Ishikawa (cell line): ENCODE measurements around the gene LILRA2.
"Not testable (repeated sequence)": the region's sequence is repeated elsewhere in the genome, so short reads cannot be mapped to it uniquely, and the experiment has no call there.

ENCODE experiments used
- CEBPB ChIP-seq: IDR thresholded peaks from 2 replicates; pipeline ENCODE4 v1.6.1; 2012
- CREB1 ChIP-seq: IDR thresholded peaks from 2 replicates; pipeline ENCODE4 v1.6.1; 2012; ENCODE audit warnings: low read depth
- EGR1 ChIP-seq: IDR thresholded peaks from 2 replicates; pipeline ENCODE4 v1.6.1; 2012
- EP300 ChIP-seq: IDR thresholded peaks from 2 replicates; pipeline ENCODE4 v1.6.1; 2012; ENCODE audit warnings: borderline replicate concordance
- FOXM1 ChIP-seq: IDR thresholded peaks from 2 replicates; pipeline ENCODE4 v1.6.1; 2012; ENCODE audit warnings: low read depth, borderline replicate concordance
- NFIC ChIP-seq: IDR thresholded peaks from 2 replicates; pipeline ENCODE4 v1.6.1; 2012
- RAD21 ChIP-seq: IDR thresholded peaks from 2 replicates; pipeline ENCODE4 v1.6.1; 2012; ENCODE audit warnings: low read depth
- TAF1 ChIP-seq: IDR thresholded peaks from 2 replicates; pipeline ENCODE4 v1.6.1; 2012; ENCODE audit warnings: low read depth, mild to moderate bottlenecking
- TCF12 ChIP-seq: IDR thresholded peaks from 2 replicates; pipeline ENCODE4 v1.6.1; 2012; ENCODE audit warnings: low read depth
- TEAD4 ChIP-seq: IDR thresholded peaks from 2 replicates; pipeline ENCODE4 v1.6.1; 2012
- YY1 ChIP-seq: IDR thresholded peaks from 2 replicates; pipeline ENCODE4 v1.6.1; 2012; ENCODE audit warnings: low read depth
- ZBTB7A ChIP-seq: IDR thresholded peaks from 2 replicates; pipeline ENCODE4 v1.6.1; 2012; ENCODE audit warnings: low read depth
- TF ChIP-seq, protein P1 (sequence below): IDR thresholded peaks from 2 replicates; pipeline ENCODE4 v1.6.1; 2012
- TF ChIP-seq, protein P2 (sequence below): IDR thresholded peaks from 2 replicates; pipeline ENCODE4 v1.6.1; 2012
- TF ChIP-seq, protein P3 (sequence below): IDR thresholded peaks from 2 replicates; pipeline ENCODE4 v1.6.1; 2012; ENCODE audit warnings: low read depth, mild to moderate bottlenecking

The LILRA2 gene

DNA sequence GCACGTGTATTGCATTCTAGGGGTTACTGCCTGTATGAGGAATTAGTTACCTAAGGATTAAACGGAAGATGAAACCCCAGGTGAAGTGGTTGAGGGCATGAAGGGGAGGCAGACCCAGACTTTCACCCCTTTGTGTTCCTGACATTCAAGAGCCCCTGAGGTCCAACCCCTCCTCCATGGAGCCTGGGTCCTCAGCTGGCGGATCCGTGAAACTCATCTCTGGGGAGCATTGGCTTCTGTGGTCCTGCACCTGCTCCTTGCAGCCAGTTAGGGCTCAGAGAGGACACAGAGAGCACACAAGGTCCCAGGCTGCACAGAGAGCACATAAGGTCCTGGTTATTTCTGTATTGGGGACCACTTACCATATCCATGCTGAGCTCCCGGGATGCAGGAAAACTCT, 12.8 kb downstream of the LILRA2 start:
- no peak for TF ChIP-seq CREB1
- TF ChIP-seq, protein P1, sequence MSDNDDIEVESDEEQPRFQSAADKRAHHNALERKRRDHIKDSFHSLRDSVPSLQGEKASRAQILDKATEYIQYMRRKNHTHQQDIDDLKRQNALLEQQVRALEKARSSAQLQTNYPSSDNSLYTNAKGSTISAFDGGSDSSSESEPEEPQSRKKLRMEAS: no peak
- TF ChIP-seq, protein P2, sequence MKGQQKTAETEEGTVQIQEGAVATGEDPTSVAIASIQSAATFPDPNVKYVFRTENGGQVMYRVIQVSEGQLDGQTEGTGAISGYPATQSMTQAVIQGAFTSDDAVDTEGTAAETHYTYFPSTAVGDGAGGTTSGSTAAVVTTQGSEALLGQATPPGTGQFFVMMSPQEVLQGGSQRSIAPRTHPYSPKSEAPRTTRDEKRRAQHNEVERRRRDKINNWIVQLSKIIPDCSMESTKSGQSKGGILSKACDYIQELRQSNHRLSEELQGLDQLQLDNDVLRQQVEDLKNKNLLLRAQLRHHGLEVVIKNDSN: no peak
- no peak for TF ChIP-seq TCF12
- no peak for TF ChIP-seq ZBTB7A
- TF ChIP-seq TEAD4: no peak
- TF ChIP-seq YY1: no peak
- TF ChIP-seq CEBPB: no peak
- no peak for TF ChIP-seq RAD21
- TF ChIP-seq NFIC: no peak
- TF ChIP-seq, protein P3, sequence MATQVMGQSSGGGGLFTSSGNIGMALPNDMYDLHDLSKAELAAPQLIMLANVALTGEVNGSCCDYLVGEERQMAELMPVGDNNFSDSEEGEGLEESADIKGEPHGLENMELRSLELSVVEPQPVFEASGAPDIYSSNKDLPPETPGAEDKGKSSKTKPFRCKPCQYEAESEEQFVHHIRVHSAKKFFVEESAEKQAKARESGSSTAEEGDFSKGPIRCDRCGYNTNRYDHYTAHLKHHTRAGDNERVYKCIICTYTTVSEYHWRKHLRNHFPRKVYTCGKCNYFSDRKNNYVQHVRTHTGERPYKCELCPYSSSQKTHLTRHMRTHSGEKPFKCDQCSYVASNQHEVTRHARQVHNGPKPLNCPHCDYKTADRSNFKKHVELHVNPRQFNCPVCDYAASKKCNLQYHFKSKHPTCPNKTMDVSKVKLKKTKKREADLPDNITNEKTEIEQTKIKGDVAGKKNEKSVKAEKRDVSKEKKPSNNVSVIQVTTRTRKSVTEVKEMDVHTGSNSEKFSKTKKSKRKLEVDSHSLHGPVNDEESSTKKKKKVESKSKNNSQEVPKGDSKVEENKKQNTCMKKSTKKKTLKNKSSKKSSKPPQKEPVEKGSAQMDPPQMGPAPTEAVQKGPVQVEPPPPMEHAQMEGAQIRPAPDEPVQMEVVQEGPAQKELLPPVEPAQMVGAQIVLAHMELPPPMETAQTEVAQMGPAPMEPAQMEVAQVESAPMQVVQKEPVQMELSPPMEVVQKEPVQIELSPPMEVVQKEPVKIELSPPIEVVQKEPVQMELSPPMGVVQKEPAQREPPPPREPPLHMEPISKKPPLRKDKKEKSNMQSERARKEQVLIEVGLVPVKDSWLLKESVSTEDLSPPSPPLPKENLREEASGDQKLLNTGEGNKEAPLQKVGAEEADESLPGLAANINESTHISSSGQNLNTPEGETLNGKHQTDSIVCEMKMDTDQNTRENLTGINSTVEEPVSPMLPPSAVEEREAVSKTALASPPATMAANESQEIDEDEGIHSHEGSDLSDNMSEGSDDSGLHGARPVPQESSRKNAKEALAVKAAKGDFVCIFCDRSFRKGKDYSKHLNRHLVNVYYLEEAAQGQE: no peak
- no peak for TF ChIP-seq FOXM1
- no peak for TF ChIP-seq TAF1
- TF ChIP-seq EP300: no peak
- TF ChIP-seq EGR1: no peak

GRCh38 chr19:54587026-54587425, 13.4 kb downstream of the LILRA2 start:
- TF ChIP-seq, protein P2: no peak
- no peak for TF ChIP-seq YY1
- TF ChIP-seq NFIC: no peak
- no peak for TF ChIP-seq EP300
- no peak for TF ChIP-seq RAD21
- no peak for TF ChIP-seq CREB1
- TF ChIP-seq TCF12: no peak
- no peak for TF ChIP-seq ZBTB7A
- TF ChIP-seq, protein P1: no peak
- TF ChIP-seq TAF1: no peak
- TF ChIP-seq CEBPB: no peak

DNA sequence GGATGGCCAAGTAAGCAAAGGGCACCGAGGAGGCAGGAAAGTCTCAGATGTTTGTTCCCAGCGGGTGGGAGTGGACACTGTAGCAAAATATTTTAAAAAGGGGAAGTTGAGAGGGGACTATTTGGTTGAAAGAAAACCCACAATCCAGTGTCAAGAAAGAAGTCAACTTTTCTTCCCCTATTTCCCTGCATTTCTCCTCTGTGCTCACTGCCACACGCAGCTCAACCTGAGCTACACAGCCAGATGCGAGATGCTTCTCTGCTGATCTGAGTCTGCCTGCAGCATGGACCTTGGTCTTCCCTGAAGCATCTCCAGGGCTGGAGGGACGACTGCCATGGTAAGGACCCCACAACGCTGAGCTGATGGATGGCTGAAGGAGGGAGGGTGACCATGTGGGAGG, 19.9 kb downstream of the LILRA2 start, which contains the start of gene LILRA1:
Gene LILRA1, plus strand, starts transcription at position 188 of the 400 bp plus-strand sequence. CDS start 613 bp downstream, outside the sequence.
- TF ChIP-seq, protein P2: not testable (repeated sequence)
- TF ChIP-seq YY1, TCF12: not testable (repeated sequence)

- no peak for TF ChIP-seq TCF12
- no peak for TF ChIP-seq FOXM1
- TF ChIP-seq, protein P2: no peak
- no peak for TF ChIP-seq TEAD4
- TF ChIP-seq EP300: no peak
Observed at GRCh38 chr19:54594737-54595136, 21.1 kb downstream of the LILRA2 start.

DNA sequence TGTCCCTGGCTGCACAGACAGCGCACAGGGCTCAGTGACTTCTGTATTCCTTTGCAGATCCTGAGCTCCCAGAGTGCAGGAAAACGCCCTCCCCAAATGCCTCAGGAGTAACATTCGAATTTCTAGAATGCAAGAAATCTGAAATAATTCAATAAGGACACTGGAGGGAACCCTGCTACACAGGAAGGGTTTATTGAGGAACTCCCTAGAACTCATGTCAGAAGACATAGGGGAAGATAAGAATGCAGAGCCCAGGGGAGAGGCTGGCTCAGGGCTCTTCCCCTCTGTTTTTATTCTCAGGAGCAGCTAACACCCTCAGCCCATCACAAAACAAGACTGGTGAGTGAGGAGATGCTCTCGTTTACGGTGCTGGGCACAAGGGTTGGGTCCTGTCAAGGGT, 26.6 kb downstream of the LILRA2 start:
- TF ChIP-seq YY1: no peak
- TF ChIP-seq TAF1: no peak
- TF ChIP-seq CEBPB: no peak
- TF ChIP-seq, protein P3: no peak
- no peak for TF ChIP-seq TEAD4

GRCh38 chr19:54606230-54606629, 32.6 kb downstream of the LILRA2 start:
- TF ChIP-seq CREB1 (no peak), RAD21 (no peak)
